Glutamatergic neuron (in vitro differentiated cells): ENCODE measurements around the gene C16orf96. TPM values are rescaled to one million over a fixed set of nuclear protein-coding genes. Genes with fewer than 3 reads are reported as not detected.

Experiments
- DNase-seq: peaks from one replicate; pipeline ENCODE4 v3.0.0; 2022
- H3K27ac Mint-ChIP-seq: one replicate; pipeline ENCODE4 v1.8.0; 2020; ENCODE audit warnings: mild to moderate bottlenecking, mixed read lengths, inconsistent platforms; ENCODE audit not compliant: unreplicated experiment
- H3K27me3 Mint-ChIP-seq: one replicate; pipeline ENCODE4 v1.8.0; 2020; ENCODE audit warnings: mild to moderate bottlenecking, moderate library complexity, mixed read lengths, inconsistent platforms; ENCODE audit not compliant: unreplicated experiment
- H3K36me3 Mint-ChIP-seq: one replicate; pipeline ENCODE4 v1.8.0; 2020; ENCODE audit warnings: mild to moderate bottlenecking, mixed read lengths, inconsistent platforms; ENCODE audit not compliant: unreplicated experiment
- H3K4me1 Mint-ChIP-seq: one replicate; pipeline ENCODE4 v1.8.0; 2020; ENCODE audit warnings: mild to moderate bottlenecking, low read depth, mixed read lengths, inconsistent platforms; ENCODE audit not compliant: unreplicated experiment
- H3K4me3 Mint-ChIP-seq: one replicate; pipeline ENCODE4 v1.8.0; 2020; ENCODE audit warnings: mild to moderate bottlenecking, mixed read lengths, inconsistent platforms; ENCODE audit not compliant: unreplicated experiment
- H3K9me3 Mint-ChIP-seq: one replicate; pipeline ENCODE4 v1.8.0; 2020; ENCODE audit warnings: mild to moderate bottlenecking, moderate library complexity, mixed read lengths, inconsistent platforms; ENCODE audit not compliant: unreplicated experiment
- CTCF ChIP-seq: fragments of 200-600 bp; sonication (generic); IDR thresholded peaks from one replicate; pipeline ENCODE4 v1.5.0; 2021; ENCODE audit not compliant: partially characterized antibody, unreplicated experiment
- total RNA-seq: library from RNA; stranded (reverse); fragmentation: NEBNext Ultra II Directional; extraction: Animal tissue kit (Norgen Biotek cat#: 25700); gene quantifications from one replicate; pipeline ENCODE4 v1.2.1, GENCODE V29; 2021; ENCODE audit not compliant: unreplicated experiment

The C16orf96 gene
- total RNA-seq, 1 donor from 2014 or later, result 0.83 TPM

DNA sequence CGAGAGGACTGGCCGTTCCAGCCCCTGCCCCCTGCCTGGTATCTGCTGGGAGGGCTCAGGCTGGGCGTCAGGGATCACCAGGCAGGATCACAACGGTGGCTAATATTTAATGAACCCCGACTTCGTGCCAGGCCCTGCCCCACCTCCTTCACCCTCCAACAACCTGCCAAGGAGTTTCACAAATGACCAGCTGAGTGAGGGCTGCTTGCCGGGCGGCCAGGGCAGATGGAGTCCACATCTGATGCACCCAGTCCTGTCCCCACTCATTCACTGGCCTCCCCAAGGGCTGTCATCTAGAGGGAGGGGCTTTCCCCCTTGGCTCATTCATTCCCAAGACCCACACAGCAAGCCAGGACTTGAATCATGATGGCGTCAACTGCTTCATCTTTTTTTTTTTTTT, 41.0 kb downstream of the C16orf96 start:
- H3K4me1 Mint-ChIP-seq, result peaks cover 17% of the 10 kb centered on the region
- peaks cover 11% of the 10 kb centered on the region for H3K9me3 Mint-ChIP-seq
- TF ChIP-seq CTCF, result no peak
- no peaks in the 10 kb centered on the region for H3K36me3 Mint-ChIP-seq
- no peak for DNase-seq
- H3K4me3 Mint-ChIP-seq, result no peak overlapping the region
- peaks cover 5% of the 10 kb centered on the region for H3K27me3 Mint-ChIP-seq
- H3K27ac Mint-ChIP-seq, result no peak overlapping the region

- H3K4me3 Mint-ChIP-seq, result no peak overlapping the region
These were observed 42.9 kb downstream of the C16orf96 start for GRCh38 chr16:4599037-4599436.

GRCh38 chr16:4599545-4599944, 43.4 kb downstream of the C16orf96 start:
- peaks cover 6% of the 10 kb centered on the region for H3K9me3 Mint-ChIP-seq
- no peak for TF ChIP-seq CTCF
- peaks cover under 1% of the 10 kb centered on the region for H3K27me3 Mint-ChIP-seq
- H3K36me3 Mint-ChIP-seq, result no peaks in the 10 kb centered on the region
- no peak for DNase-seq
- H3K4me3 Mint-ChIP-seq, result no peak overlapping the region
- no peak overlapping the region for H3K27ac Mint-ChIP-seq
- H3K4me1 Mint-ChIP-seq, result peaks cover 5% of the 10 kb centered on the region

More at GRCh38 chr16:4599037-4599436, 42.9 kb downstream of the C16orf96 start:
- peaks cover 6% of the 10 kb centered on the region for H3K9me3 Mint-ChIP-seq
- no peak for TF ChIP-seq CTCF
- peaks cover 6% of the 10 kb centered on the region for H3K4me1 Mint-ChIP-seq
- no peaks in the 10 kb centered on the region for H3K36me3 Mint-ChIP-seq
- H3K27ac Mint-ChIP-seq, result no peak overlapping the region
- no peak for DNase-seq
- H3K27me3 Mint-ChIP-seq, result no peaks in the 10 kb centered on the region

GRCh38 chr16:4601036-4601863, 45.1 kb downstream of the C16orf96 start:
- H3K4me3 Mint-ChIP-seq, result peak overlapping the region; percentile 30
- TF ChIP-seq CTCF, result no peak
- DNase-seq, result no peak
- peaks cover 5% of the 10 kb centered on the region for H3K4me1 Mint-ChIP-seq
- peak overlapping the region; percentile 66 for H3K27ac Mint-ChIP-seq
- no peaks in the 10 kb centered on the region for H3K36me3 Mint-ChIP-seq
- peaks cover 6% of the 10 kb centered on the region for H3K9me3 Mint-ChIP-seq
- H3K27me3 Mint-ChIP-seq, result peaks cover 3% of the 10 kb centered on the region

DNA sequence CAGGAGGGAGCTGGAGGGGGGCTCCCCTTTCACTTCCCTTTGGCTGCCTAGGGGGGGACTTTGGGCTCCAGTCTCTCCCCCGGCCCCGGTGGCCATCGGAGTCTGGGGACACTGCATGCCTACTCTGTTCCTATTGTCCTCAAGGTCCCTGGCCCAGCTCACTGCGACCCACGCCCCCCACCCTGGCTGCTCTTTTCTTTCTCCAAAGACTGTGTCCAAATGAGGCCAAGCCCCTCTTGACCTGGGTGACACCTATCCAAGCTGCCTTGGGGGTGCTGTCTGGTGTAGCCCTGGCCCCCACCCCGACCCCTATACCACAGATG, 45.7 kb downstream of the C16orf96 start:
- Mint-ChIP-seq H3K9me3 (peaks cover 6% of the 10 kb centered on the region), H3K27me3 (peaks cover 3% of the 10 kb centered on the region), H3K27ac (no peak overlapping the region), H3K4me1 (peaks cover 3% of the 10 kb centered on the region), H3K4me3 (no peak overlapping the region), H3K36me3 (no peaks in the 10 kb centered on the region)
- DNase-seq, result no peak
- no peak for TF ChIP-seq CTCF
